CD8-positive, alpha-beta memory T cell (primary cell): ENCODE results near the gene ASAH2. TPM values are rescaled to one million over a fixed set of nuclear protein-coding genes. Genes with fewer than 3 reads are reported as not detected.

ENCODE experiments used
- CTCF ChIA-PET: fragments of 350-600 bp; sonication (Branson Sonifier 250); formaldehyde crosslinking; loops from one replicate; lab custom pipeline; 2021; ENCODE audit warnings: antibody characterized with exemption; lab: Charles Lee
- POLR2A ChIA-PET: fragments of 350-600 bp; sonication (Branson Sonifier 250); formaldehyde crosslinking; loops from one replicate; lab custom pipeline; 2021; ENCODE audit warnings: antibody characterized with exemption; lab: Charles Lee
- DNase-seq, 5 donors: peaks; one replicate each; pipeline versions ENCODE4 v3.0.0 to v3.0.0-alpha.2; 2020 to 2022; ENCODE audit warnings: mixed read lengths in 1 of 5
- H3K27ac ChIP-seq: one replicate; pipeline ENCODE4 v1.7.0; 2013; ENCODE audit warnings: low read depth, mild to moderate bottlenecking, low read length, moderate library complexity
- H3K27me3 ChIP-seq: 2 replicates; pipeline ENCODE4 v1.7.0; 2013; ENCODE audit warnings: low read length, mild to moderate bottlenecking; ENCODE audit not compliant: insufficient read depth, poor library complexity, severe bottlenecking
- H3K36me3 ChIP-seq: 2 replicates; pipeline ENCODE4 v1.7.0; 2013; ENCODE audit warnings: mild to moderate bottlenecking, low read length, moderate library complexity; ENCODE audit not compliant: insufficient read depth
- H3K4me1 ChIP-seq: 2 replicates; pipeline ENCODE4 v1.7.0; 2013; ENCODE audit warnings: mild to moderate bottlenecking, low read length, moderate library complexity; ENCODE audit not compliant: insufficient read depth
- H3K4me3 ChIP-seq: 2 replicates; pipeline ENCODE4 v1.7.0; 2013; ENCODE audit warnings: mild to moderate bottlenecking, low read length
- H3K9me3 ChIP-seq: 2 replicates; pipeline ENCODE4 v1.7.0; 2013; ENCODE audit warnings: mild to moderate bottlenecking, low read length
- H3K27ac Mint-ChIP-seq, 8 donors: one replicate each; pipeline ENCODE4 v1.8.0; 2020 to 2021; ENCODE audit warnings: mixed read lengths in 8 of 8, mild to moderate bottlenecking in 6 of 8, inconsistent platforms in 3 of 8, moderate library complexity in 3 of 8
- H3K27me3 Mint-ChIP-seq, 2 donors: one replicate each; pipeline ENCODE4 v1.8.0; 2020 to 2021; ENCODE audit warnings: mixed read lengths in 2 of 2, mild to moderate bottlenecking in 1 of 2, moderate library complexity in 1 of 2
- H3K36me3 Mint-ChIP-seq, 3 donors: one replicate each; pipeline ENCODE4 v1.8.0; 2020 to 2021; ENCODE audit warnings: mixed read lengths in 3 of 3, inconsistent platforms in 1 of 3, mild to moderate bottlenecking in 1 of 3
- H3K4me1 Mint-ChIP-seq, 3 donors: one replicate each; pipeline ENCODE4 v1.8.0; 2020 to 2021; ENCODE audit warnings: mixed read lengths in 3 of 3, inconsistent platforms in 1 of 3, mild to moderate bottlenecking in 1 of 3
- H3K4me3 Mint-ChIP-seq, 7 donors: one replicate each; pipeline ENCODE4 v1.8.0; 2020 to 2021; ENCODE audit warnings: mixed read lengths in 7 of 7, mild to moderate bottlenecking in 6 of 7, moderate library complexity in 4 of 7, inconsistent platforms in 2 of 7
- H3K9me3 Mint-ChIP-seq, 5 donors: one replicate each; pipeline ENCODE4 v1.8.0; 2020 to 2022; ENCODE audit warnings: mixed read lengths in 5 of 5, mild to moderate bottlenecking in 3 of 5, moderate library complexity in 2 of 5, inconsistent platforms in 1 of 5
- polyA plus RNA-seq: library from polyadenylated mRNA; unstranded; fragments of 300-500 nt; fragmentation: Illumina TruSeq; gene quantifications from one replicate; pipeline ENCODE4 v1.2.3, GENCODE V29; 2021
- total RNA-seq, 2 experiments: library from RNA; stranded (reverse); gene quantifications; one replicate each; pipeline ENCODE4 v1.2.3, GENCODE V29; 2021

Gene ASAH2
- total and polyA plus RNA-seq, 3 experiments from 2014 or later = 0.94 to 5.4 (median 3.2) TPM

DNA sequence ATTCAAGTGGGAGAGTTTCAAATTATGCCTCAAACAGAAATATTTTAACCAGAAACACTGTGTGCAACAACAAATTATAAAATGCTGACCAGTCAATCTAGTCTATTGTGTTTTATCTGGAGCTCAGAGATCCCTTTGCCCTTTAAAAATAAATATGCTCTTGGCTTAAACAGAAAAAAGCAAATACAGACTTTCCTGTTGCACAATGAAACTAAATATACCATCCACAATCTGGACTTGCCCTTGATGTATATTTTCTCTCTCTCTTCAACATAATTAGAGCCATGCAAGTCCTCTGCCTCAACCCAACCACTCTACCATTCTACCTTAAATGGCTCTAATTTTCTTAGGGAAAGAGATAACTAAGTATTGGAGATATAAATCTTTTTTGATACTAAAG, 34.9 kb downstream of the ASAH2 start:
- no peaks in the 10 kb centered on the region for H3K4me1 Mint-ChIP-seq
- no peak overlapping the region for H3K4me3 Mint-ChIP-seq
- ChIA-PET CTCF (no interaction called here), POLR2A (no interaction called here)
- H3K27ac Mint-ChIP-seq = no peak overlapping the region
- DNase-seq = no peak
- H3K27me3 Mint-ChIP-seq = peaks cover 8 to 25% of the 10 kb centered on the region in 2 donors
- Histone ChIP-seq H3K9me3 (no peaks in the 10 kb centered on the region), H3K27ac (no peak overlapping the region), H3K4me3 (no peak overlapping the region), H3K36me3 (no peaks in the 10 kb centered on the region), H3K27me3 (no peaks in the 10 kb centered on the region), H3K4me1 (no peaks in the 10 kb centered on the region)
- no peaks in the 10 kb centered on the region for H3K36me3 Mint-ChIP-seq
- peaks cover 0 to 2% (median 0%) of the 10 kb centered on the region in 5 donors for H3K9me3 Mint-ChIP-seq

DNA sequence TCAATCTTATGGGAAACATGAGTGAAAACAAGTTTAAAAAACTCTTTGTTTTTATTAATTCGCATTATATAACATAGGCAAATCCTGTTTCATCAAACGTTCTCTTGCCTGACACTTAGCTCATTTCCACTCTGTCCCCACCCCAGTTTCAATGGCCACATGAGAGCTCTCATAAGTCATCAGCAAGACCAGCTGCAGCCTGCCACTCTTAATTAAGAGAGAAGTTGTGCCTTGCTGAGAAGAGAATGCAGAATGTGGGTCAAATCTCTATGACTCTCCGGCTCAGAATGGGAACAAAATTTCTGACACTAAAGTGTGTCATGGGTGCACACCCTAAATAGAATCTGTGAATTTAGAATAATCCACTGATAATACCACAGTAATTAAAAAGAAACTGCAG, 39.6 kb downstream of the ASAH2 start:
- Histone ChIP-seq H3K4me1 (no peaks in the 10 kb centered on the region), H3K27me3 (no peaks in the 10 kb centered on the region), H3K4me3 (no peak overlapping the region), H3K9me3 (no peaks in the 10 kb centered on the region), H3K36me3 (no peaks in the 10 kb centered on the region), H3K27ac (no peak overlapping the region)
- no peak overlapping the region for H3K4me3 Mint-ChIP-seq
- H3K4me1 Mint-ChIP-seq = no peaks in the 10 kb centered on the region
- no peak for DNase-seq
- no peaks in the 10 kb centered on the region for H3K36me3 Mint-ChIP-seq
- peaks cover 7 to 12% of the 10 kb centered on the region in 2 donors for H3K27me3 Mint-ChIP-seq
- POLR2A ChIA-PET = no interaction called here
- no peaks in the 10 kb centered on the region for H3K9me3 Mint-ChIP-seq
- CTCF ChIA-PET = no interaction called here
- no peak overlapping the region for H3K27ac Mint-ChIP-seq

DNA sequence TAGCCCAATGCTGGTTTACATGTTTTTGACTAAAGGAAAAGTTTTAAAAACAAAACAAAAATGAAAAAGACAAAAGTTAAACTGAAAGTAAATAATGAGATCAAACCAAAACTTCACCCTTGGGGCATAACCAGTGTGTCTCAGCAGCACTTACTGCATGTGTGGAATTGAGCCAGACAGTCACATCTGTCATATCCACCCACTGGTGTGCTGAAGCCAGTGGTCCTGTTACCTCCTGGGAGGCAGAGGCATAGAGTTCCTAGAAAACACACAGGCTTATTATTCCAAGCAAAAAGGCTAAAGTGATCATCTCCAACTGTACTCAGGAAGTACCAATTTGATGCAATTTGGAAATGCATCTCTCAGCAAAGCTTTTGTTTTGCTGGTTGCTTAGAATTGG, 40.4 kb downstream of the ASAH2 start:
- ChIA-PET CTCF (no interaction called here), POLR2A (no interaction called here)
- H3K4me1 Mint-ChIP-seq = no peaks in the 10 kb centered on the region
- no peak overlapping the region for H3K4me3 Mint-ChIP-seq
- H3K27ac Mint-ChIP-seq = no peak overlapping the region
- Histone ChIP-seq H3K27me3 (no peaks in the 10 kb centered on the region), H3K36me3 (no peaks in the 10 kb centered on the region), H3K4me3 (no peak overlapping the region), H3K27ac (no peak overlapping the region), H3K4me1 (no peaks in the 10 kb centered on the region), H3K9me3 (no peaks in the 10 kb centered on the region)
- no peaks in the 10 kb centered on the region for H3K36me3 Mint-ChIP-seq
- H3K9me3 Mint-ChIP-seq = no peaks in the 10 kb centered on the region
- DNase-seq = no peak
- peaks cover 7 to 17% of the 10 kb centered on the region in 2 donors for H3K27me3 Mint-ChIP-seq

Other genes starting within 250 kb of the ASAH2 start
- 10 to 100 TPM; 30.9 to 33.2 TPM for gene WASHC2A, start 183.6 kb downstream of the ASAH2 start, total RNA-seq
- 46.1 TPM for gene WASHC2A, start 183.6 kb downstream of the ASAH2 start, polyA plus RNA-seq